WI38 (cell line): ENCODE results near the gene ABCF2.
A peak's percentile ranks its signal among the peaks of the same experiment; 100 is the strongest.

Source experiments
- H3K4me3 ChIP-seq: 2 replicates; pipeline ENCODE4 v1.5.1; 2011; ENCODE audit warnings: low read depth, mild to moderate bottlenecking, control low read depth, low read length
- TF ChIP-seq, protein P1 (sequence below): IDR thresholded peaks from 2 replicates; pipeline ENCODE4 v1.5.1; 2012; ENCODE audit warnings: low read depth, mild to moderate bottlenecking, control low read depth, low read length

ABCF2 gene

GRCh38 chr7:151235091-151235787 is 8.2 kb upstream of the ABCF2 start:
- H3K4me3 ChIP-seq, result no peak overlapping the region
- TF ChIP-seq, protein P1, sequence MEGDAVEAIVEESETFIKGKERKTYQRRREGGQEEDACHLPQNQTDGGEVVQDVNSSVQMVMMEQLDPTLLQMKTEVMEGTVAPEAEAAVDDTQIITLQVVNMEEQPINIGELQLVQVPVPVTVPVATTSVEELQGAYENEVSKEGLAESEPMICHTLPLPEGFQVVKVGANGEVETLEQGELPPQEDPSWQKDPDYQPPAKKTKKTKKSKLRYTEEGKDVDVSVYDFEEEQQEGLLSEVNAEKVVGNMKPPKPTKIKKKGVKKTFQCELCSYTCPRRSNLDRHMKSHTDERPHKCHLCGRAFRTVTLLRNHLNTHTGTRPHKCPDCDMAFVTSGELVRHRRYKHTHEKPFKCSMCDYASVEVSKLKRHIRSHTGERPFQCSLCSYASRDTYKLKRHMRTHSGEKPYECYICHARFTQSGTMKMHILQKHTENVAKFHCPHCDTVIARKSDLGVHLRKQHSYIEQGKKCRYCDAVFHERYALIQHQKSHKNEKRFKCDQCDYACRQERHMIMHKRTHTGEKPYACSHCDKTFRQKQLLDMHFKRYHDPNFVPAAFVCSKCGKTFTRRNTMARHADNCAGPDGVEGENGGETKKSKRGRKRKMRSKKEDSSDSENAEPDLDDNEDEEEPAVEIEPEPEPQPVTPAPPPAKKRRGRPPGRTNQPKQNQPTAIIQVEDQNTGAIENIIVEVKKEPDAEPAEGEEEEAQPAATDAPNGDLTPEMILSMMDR, result no peak

DNA sequence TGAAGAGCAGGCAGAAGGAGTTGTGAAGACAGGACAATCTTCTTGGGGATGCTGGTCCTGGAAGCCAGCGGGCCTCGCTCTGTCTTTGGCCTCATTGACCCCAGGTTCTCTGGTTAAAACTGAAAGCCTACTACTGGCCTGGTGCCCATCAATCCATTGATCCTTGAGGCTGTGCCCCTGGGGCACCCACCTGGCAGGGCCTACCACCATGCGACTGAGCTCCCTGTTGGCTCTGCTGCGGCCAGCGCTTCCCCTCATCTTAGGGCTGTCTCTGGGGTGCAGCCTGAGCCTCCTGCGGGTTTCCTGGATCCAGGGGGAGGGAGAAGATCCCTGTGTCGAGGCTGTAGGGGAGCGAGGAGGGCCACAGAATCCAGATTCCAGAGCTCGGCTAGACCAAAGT is 6.8 kb upstream of the ABCF2 start:
- TF ChIP-seq, protein P1, result no peak
- H3K4me3 ChIP-seq, result peak overlapping the region; percentile 98

DNA sequence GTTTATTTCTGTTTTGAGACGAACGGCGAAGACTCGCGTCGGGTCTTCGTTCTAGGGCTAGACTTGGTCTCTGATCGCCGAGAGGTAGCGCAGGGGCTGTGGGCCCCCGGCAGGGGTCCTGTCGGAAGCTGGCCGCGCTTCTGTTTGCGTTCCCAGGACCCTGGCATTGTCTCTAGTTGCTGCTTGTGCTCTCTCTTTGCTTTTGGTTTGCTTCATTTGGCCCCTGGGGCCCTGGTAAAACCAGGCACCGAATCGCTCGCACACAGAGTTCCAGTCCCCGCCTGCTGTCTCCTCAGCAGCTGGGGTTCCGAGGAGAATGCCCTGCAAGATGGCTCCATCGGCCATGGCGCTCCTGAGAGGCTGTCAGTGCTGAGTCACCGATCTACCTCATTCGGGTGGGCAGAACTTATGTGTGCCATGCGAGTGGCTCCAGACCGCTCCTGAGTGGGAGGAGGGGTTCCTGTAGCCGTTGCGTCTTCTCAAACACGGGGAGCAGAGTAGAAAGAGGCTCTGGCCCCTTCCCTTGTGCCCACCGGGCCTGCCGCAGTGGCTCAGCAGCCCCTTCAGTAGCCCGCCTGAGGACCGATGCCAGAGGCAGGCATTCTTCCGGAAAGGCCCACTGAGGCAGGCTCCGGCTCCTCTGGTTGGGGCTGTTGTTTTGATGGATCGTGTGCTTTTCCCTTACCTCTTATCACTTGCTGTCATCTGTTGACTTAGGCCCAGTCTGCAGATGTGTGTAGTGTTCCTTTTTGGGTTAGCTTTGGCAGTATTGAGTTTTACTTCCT is 6.1 kb upstream of the ABCF2 start:
- TF ChIP-seq, protein P1, result no peak
- peak overlapping the region; percentile 98 for H3K4me3 ChIP-seq

DNA sequence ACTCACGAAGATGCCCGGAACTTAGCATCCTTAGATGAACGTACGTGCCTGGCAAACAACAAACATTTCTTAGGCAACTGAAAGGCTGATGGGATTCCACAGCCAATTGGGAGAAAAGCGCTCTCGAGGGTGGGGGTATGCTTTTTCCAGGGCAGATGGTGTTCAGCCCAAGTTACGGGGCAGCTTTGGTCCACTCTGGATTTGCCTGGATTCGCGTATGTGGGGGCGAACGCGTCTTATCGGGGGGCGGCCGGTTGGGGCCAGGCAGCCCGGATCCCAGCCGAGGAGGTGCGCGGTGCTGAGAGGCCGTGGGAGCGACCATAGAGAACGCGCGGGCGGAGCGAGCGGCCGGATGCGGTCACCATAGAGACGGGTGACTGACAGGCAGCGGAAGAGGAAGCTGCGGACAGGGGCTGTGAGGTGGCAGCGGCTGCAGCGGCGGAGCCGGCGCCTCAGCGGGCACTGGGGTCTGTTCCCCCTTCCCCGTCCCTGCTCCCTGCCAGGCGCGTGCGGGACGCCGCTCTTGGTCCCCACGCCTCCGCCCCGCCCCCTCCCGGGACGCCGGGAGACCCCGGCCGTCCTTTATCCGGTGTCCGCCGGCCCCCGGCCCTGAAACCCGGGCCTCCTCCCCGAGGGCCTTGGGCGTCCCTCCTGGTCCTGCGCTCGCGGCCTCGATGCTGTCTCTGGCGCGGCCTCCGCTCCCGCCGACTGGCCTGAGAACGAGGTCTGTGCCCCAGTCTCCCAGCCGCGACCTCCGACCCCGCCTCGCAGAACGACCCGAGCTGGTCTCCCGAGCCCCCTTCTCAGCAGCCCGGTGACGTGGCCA is 5.3 kb upstream of the ABCF2 start, which contains the start of gene CHPF2:
TSS of gene CHPF2 (plus strand) at position 393 of the 826 bp plus-strand sequence. CDS start 1,529 bp downstream, outside the sequence.
- TF ChIP-seq, protein P1, result no peak
- peak within 1 kb of the TSS; percentile 98 for H3K4me3 ChIP-seq

- H3K4me3 ChIP-seq, result no peak overlapping the region
These were observed 4.1 kb upstream of the ABCF2 start for GRCh38 chr7:151231080-151231479.

DNA sequence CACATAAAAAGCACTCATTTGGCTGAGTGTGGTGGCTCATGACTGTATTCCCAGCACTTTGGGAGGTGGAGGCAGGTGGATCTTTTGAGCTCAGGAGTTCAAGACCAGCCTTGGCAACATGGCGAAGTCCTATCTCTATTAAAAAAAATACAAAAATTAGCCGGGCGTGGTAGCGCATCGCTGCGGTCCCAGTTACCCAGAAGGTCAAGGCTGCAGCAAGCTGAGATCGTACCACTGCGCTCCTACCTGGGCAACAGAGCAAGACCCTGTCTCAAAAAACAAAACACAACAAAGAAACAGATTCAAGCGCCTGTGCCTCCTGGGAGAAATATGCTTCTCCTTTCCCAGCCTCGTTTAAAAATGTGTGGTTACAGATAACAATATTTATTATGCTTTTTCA is 2.2 kb upstream of the ABCF2 start:
- H3K4me3 ChIP-seq, result no peak overlapping the region
- TF ChIP-seq, protein P1, result no peak

More at GRCh38 chr7:151231080-151231479, 4.1 kb upstream of the ABCF2 start:
- TF ChIP-seq, protein P1, result no peak
